Medulla oblongata (tissue), 1 donor: ENCODE data around the gene BRPF1.

ENCODE experiments used
- DNase-seq: peaks from one replicate; pipeline ENCODE4 v3.0.0-alpha.2; 2015; ENCODE audit errors: extremely low spot score

The BRPF1 gene

GRCh38 chr3:9786825-9787669 is 55.5 kb downstream of the BRPF1 start:
- DNase-seq = no peak

- DNase-seq = no peak
These were observed 56.2 kb downstream of the BRPF1 start for GRCh38 chr3:9787714-9788113.

GRCh38 chr3:9791127-9791526 is 59.6 kb downstream of the BRPF1 start:
- no peak for DNase-seq

GRCh38 chr3:9791790-9792404 is 60.4 kb downstream of the BRPF1 start:
- DNase-seq = no peak

GRCh38 chr3:9792405-9793160 is 61.0 kb downstream of the BRPF1 start, which contains the start of the genes ARPC4 and TADA3:
Gene ARPC4 (plus strand): TSS chr3:9793082. CDS start chr3:9793122, 40 bp downstream.
Gene TADA3 (minus strand): TSS chr3:9792473. CDS start chr3:9791466, 1,007 bp downstream.
- DNase-seq = peak; percentile 96

- no peak for DNase-seq
These were observed 61.7 kb downstream of the BRPF1 start for GRCh38 chr3:9793161-9793781.

GRCh38 chr3:9794400-9794799 is 62.9 kb downstream of the BRPF1 start:
- no peak for DNase-seq

- peak; percentile 49 for DNase-seq
These were observed 63.7 kb downstream of the BRPF1 start for GRCh38 chr3:9795207-9795606.

- no peak for DNase-seq
These were observed 65.8 kb downstream of the BRPF1 start for GRCh38 chr3:9797196-9797945.
